Middle frontal gyrus (tissue), 1 donor: ENCODE measurements around the gene PCDHA7.
"Not testable (repeated sequence)": the region's sequence is repeated elsewhere in the genome, so short reads cannot be mapped to it uniquely, and the experiment has no call there.

Experiments used
- DNase-seq: peaks from one replicate; pipeline ENCODE4 v3.0.0-alpha.2; 2015; ENCODE audit warnings: low spot score; ENCODE audit errors: extremely low spot score

PCDHA7 gene

DNA sequence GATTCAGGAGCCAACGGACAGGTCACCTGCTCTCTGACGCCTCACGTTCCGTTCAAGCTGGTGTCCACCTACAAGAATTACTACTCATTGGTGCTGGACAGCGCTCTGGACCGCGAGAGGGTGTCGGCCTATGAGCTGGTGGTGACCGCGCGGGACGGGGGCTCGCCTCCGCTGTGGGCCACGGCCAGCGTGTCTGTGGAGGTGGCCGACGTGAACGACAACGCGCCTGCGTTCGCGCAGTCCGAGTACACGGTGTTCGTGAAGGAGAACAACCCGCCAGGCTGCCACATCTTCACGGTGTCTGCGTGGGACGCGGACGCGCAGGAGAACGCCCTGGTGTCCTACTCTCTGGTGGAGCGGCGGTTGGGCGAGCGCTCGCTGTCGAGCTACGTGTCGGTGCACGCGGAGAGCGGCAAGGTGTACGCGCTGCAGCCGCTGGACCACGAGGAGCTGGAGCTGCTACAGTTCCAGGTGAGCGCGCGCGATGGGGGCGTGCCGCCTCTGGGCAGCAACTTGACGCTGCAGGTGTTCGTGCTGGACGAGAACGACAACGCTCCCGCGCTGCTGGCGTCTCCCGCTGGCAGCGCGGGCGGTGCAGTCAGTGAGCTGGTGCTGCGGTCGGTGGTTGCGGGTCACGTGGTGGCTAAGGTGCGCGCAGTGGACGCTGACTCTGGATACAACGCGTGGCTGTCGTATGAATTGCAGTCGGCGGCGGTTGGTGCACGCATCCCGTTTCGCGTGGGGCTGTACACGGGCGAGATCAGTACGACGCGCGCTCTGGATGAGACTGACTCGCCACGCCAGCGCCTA is 23.3 kb downstream of the PCDHA7 start:
- DNase-seq, result no peak

DNA sequence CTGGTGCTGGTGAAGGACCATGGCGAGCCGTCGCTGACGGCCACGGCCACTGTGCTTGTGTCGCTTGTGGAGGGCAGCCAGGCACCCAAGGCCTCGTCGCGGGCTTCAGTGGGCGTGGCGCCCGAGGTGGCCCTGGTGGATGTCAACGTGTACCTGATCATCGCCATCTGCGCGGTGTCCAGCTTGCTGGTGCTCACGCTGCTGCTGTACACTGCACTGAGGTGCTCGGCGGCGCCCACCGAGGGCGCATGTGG is 23.8 kb downstream of the PCDHA7 start:
- no peak for DNase-seq

DNA sequence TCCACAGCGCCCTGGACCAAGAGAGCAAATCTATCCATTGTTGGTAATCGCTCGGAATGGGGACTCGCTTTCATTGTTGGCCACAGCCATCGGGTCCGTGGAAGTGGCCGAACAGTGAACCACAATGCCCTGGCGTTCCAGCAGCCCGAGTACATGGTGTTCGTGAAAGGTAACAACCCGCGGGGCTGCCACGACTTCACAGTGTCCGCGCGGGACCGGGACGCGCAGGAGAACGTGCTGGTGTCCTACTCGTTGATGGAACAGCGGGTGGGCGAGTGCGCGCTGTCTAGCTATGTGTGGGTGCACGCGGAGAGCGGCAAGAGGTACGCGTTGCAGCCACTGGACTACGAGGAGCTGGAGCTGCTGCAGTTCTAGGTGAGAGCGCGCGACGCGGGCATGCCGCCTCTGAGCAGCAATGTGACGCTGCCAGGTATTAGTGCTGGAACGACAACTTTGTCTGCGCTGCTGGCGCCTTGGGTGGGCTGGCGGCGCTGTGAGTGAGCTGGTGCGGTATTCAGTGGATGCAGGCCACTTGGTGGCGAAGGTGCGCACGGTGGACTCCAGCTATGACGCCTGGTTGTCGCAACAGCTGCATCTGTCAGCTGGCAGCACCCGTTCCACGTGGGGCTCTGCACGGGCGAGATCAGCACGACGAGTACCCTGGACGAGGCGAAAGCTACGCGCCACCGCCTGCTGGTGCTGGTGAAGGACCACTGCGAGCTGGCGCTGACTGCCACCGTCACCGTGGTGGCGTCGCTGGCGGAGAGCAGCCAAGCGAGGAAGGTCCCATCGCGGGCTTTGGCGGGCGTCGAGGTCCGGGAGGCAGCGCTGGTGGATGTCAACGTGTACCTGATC is 28.6 kb downstream of the PCDHA7 start:
- DNase-seq, result no peak

DNA sequence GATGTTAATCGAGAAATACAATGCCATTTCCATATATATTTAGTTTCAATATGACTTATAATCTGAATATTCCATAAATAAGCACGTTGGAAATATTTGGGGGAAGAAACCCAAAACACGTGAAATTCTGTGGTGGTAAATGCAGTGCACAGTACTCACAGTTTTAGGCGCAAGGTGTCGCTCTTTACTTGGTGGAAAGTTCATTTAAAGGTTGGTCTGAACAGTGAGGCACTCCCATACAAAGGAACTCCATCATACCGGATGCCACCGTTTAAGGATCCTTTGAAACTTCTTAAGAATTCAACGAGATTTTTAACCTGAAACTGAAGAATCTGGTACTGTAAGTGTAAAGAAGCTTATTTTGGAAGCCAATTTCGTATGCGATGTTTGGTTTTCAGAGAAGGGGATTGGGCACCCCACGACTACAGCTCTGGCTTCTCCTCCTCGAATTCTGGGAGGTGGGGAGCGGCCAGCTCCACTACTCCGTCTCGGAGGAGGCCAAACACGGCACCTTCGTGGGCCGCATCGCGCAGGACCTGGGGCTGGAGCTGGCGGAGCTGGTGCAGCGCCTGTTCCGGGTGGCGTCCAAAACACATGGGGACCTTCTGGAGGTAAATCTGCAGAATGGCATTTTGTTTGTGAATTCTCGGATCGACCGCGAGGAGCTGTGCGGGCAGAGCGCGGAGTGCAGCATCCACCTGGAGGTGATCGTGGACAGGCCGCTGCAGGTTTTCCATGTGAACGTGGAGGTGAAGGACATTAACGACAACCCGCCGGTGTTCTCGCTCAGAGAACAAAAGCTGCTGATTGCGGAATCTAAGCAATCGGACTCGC is 34.9 kb downstream of the PCDHA7 start, which contains the start of gene PCDHA11:
PCDHA11 (plus strand) TSS at position 237 of the 834 bp plus-strand sequence; CDS start at position 384, 147 bp downstream.
- no peak for DNase-seq

DNA sequence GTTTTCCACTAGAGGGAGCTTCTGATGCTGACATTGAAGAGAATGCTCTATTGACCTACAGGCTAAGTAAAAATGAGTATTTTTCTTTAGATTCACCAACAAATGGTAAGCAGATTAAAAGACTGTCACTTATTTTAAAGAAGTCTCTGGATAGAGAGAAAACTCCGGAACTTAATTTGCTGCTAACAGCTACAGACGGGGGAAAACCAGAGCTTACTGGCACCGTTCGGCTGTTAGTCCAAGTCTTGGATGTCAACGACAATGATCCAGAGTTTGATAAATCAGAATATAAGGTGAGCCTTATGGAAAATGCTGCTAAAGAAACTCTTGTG is 35.5 kb downstream of the PCDHA7 start:
- DNase-seq, result no peak

DNA sequence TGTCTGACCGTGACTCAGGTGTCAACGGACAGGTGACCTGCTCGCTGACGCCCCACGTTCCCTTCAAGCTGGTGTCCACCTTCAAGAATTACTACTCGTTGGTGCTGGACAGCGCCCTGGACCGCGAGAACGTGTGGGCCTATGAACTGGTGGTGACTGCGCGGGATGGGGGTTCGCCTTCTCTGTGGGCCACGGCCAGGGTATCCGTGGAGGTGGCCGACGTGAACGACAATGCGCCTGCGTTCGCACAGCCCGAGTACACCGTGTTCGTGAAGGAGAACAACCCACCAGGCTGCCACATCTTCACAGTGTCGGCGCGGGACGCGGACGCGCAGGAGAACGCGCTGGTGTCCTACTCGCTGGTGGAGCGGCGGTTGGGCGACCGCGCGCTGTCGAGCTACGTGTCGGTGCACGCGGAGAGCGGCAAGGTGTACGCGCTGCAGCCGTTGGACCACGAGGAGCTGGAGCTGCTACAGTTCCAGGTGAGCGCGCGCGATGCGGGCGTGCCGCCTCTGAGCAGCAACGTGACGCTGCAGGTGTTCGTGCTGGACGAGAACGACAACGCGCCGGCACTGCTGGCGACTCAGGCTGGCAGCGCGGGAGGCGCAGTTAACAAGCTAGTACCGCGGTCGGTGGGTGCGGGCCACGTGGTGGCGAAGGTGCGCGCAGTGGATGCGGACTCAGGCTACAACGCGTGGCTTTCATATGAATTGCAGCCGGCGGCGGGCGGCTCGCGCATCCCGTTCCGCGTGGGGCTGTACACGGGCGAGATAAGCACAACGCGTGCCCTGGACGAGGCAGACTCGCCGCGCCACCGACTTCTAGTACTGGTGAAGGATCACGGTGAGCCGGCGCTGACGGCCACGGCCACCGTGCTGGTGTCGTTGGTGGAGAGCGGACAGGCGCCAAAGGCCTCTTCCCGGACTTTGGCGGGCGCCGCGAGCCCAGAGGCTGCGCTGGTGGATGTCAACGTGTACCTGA is 36.4 kb downstream of the PCDHA7 start:
- DNase-seq, result no peak

DNA sequence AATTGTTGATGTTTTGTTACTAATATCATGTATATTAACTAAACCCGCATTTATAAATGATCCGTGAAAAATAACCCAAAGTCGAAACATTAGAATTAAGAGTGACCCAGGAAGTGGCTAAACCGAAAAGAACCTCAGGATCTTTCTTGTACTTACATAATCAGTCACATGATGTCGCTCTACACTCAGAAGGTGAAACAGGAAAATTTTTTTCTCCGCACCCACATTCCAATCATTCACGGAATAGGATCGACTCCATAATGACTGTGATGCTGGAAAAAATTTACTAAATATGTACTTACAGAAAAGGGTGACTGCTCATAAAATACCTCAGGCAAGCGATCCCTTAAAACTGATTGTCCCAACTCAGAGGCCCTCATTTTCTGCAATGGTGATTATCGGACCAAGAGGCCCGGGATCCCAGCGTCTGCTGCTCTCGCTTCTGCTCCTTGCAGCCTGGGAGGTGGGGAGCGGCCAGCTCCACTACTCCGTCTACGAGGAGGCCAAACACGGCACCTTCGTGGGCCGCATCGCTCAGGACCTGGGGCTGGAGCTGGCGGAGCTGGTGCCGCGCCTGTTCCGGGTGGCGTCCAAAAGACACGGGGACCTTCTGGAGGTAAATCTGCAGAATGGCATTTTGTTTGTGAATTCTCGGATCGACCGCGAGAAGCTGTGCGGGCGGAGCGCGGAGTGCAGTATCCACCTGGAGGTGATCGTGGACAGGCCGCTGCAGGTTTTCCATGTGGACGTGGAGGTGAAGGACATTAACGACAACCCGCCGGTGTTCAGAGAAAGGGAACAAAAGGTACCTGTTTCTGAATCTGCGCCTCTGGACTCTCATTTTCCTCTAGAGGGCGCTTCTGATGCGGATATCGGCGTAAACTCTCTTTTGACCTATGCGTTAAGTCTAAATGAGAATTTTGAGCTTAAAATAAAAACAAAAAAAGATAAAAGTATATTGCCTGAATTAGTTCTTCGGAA is 41.3 kb downstream of the PCDHA7 start, which contains the start of gene PCDHA12:
PCDHA12 (plus strand) TSS at position 224 of the 981 bp plus-strand sequence; CDS start at position 389, 165 bp downstream.
- no peak for DNase-seq

DNA sequence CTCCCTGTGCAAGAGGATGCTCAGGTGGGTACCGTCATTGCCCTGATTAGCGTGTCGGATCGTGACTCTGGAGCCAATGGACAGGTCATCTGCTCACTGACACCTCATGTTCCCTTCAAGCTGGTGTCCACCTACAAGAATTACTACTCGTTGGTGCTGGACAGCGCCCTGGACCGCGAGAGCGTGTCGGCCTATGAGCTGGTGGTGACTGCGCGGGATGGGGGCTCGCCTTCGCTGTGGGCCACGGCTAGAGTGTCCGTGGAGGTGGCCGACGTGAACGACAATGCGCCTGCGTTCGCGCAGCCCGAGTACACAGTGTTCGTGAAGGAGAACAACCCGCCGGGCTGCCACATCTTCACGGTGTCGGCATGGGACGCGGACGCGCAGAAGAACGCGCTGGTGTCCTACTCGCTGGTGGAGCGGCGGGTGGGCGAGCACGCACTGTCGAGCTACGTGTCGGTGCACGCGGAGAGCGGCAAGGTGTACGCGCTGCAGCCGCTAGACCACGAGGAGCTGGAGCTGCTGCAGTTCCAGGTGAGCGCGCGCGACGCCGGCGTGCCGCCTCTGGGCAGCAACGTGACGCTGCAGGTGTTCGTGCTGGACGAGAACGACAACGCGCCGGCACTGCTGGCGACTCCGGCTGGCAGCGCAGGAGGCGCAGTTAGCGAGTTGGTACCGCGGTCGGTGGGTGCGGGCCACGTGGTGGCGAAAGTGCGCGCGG is 42.6 kb downstream of the PCDHA7 start:
- not testable (repeated sequence) for DNase-seq

DNA sequence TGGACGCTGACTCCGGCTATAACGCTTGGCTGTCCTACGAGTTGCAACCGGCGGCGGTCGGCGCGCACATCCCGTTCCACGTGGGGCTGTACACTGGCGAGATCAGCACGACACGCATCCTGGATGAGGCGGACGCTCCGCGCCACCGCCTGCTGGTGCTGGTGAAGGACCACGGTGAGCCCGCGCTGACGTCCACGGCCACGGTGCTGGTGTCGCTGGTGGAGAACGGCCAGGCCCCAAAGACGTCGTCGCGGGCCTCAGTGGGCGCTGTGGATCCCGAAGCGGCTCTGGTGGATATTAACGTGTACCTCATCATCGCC is 43.2 kb downstream of the PCDHA7 start:
- no peak for DNase-seq

DNA sequence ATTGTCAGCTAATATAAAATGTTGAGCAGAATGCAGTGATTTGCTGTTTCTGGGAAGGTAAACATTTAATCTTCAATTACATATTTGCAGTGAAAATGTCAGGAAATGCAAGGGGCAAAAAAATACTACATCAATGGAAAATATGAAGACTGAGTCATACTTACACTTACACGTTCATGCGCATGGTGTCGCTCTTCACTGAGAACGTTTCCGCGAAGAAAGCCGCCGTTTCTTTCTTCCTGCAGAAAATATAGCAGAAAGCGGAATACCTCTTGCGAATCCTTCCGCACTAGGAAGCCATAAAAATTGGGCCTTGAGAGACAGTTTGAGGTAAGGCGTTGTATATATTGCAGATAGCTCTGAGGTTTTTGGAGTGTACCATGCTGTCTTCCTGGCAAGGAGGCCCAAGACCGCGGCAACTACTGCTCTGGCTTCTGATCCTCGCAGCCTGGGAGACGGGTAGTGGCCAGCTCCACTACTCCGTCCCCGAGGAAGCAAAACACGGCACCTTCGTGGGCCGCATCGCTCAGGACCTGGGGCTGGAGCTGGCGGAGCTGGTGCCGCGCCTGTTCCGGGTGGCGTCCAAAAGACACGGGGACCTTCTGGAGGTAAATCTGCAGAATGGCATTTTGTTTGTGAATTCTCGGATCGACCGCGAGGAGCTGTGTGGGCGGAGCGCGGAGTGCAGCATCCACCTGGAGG is 48.0 kb downstream of the PCDHA7 start, which contains the start of gene PCDHA13:
PCDHA13 (plus strand) TSS at position 236 of the 702 bp plus-strand sequence; CDS start at position 381, 145 bp downstream.
- DNase-seq, result no peak

DNA sequence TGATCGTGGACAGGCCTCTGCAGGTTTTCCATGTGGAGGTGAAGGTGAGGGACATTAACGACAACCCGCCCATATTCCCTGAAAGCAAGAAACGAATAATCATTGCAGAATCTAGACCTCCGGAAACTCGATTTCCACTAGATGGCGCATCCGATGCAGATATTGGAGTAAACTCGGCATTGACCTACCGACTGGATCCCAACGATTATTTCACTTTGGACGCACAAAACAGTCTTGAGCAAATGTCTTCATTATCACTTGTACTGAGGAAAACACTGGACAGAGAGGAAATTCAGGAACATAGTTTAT is 48.5 kb downstream of the PCDHA7 start:
- DNase-seq, result no peak

DNA sequence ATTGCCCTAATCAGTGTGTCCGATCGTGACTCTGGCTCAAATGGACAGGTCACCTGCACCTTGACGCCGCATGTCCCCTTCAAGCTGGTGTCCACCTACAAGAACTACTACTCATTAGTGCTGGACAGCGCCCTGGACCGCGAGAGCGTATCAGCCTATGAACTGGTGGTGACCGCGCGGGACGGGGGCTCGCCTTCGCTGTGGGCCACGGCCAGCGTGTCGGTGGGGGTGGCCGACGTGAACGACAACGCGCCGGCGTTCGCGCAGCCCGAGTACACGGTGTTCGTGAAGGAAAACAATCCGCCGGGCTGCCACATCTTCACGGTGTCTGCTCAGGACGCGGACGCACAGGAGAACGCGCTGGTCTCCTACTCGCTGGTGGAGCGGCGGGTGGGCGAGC is 49.3 kb downstream of the PCDHA7 start:
- DNase-seq, result no peak

DNA sequence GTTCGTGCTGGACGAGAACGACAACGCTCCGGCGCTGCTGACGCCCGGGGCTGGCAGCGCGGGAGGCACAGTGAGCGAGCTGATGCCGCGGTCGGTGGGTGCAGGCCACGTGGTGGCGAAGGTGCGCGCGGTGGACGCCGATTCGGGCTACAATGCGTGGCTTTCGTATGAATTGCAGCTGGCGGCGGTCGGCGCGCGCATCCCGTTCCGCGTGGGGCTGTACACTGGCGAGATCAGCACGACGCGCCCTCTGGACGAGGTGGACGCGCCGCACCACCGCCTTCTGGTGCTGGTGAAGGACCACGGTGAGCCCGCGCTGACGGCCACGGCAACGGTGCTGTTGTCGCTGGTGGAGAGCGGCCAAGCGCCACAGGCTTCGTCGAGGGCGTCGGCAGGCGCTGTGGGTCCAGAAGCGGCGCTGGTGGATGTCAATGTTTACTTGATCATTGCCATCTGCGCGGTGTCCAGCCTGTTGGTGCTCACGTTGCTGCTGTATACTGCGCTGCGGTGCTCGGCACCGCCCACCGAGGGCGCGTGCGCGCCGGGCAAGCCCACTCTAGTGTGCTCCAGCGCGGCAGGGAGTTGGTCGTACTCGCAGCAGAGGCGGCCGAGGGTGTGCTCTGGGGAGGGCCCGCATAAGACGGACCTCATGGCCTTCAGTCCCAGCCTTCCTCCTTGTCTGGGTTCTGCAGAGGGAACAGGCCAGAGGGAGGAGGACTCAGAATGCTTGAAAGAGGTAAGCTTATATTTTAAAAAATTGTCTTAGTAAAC is 50.0 kb downstream of the PCDHA7 start:
- DNase-seq, result no peak
